ENCODE results near the gene AFDN.

- TF ChIP-seq CTCF (IDR thresholded peaks at IDR 0.05) (no peak), ATF2 (CRISPR knock-in tag; IDR thresholded peaks at IDR 0.05; ENCODE audit: borderline replicate concordance, low read depth) (no peak)
Observed at GRCh38 chr6:167805349-167806060, 21.2 kb upstream of the AFDN start.
